CD14-positive monocyte (primary cell): ENCODE data around the gene DNAJC3. TPM values are rescaled to one million over a fixed set of nuclear protein-coding genes. Genes with fewer than 3 reads are reported as not detected.

Experiments used
- DNase-seq, 3 donors: peaks; one replicate each; pipeline ENCODE4 v3.0.0-alpha.2; 2011 to 2022
- H2AFZ ChIP-seq: 2 replicates; pipeline ENCODE4 v1.6.0; 2012; ENCODE audit warnings: mild to moderate bottlenecking, low read depth, low read length, inconsistent platforms; ENCODE audit not compliant: insufficient read depth, poor library complexity, severe bottlenecking
- H3K27ac ChIP-seq, 2 donors: 1 replicate in 1 of 2; 2 replicates in 1 of 2; pipeline ENCODE4 v1.5.1; 2012 to 2013; ENCODE audit warnings: low read length in 2 of 2, control low read depth in 1 of 2, inconsistent platforms in 1 of 2, low read depth in 1 of 2, mild to moderate bottlenecking in 1 of 2
- H3K27me3 ChIP-seq, 2 donors: one replicate each; pipeline versions ENCODE4 v1.6.0 to v1.6.1; 2011 to 2013; ENCODE audit warnings: low read length in 2 of 2; ENCODE audit not compliant: control insufficient read depth in 2 of 2, insufficient read depth in 2 of 2
- H3K36me3 ChIP-seq, 2 donors: replicated peaks in 1 of 2; 1 replicate in 1 of 2; 2 replicates in 1 of 2; pipeline versions ENCODE4 v1.5.1 to v1.6.1; 2012 to 2013; ENCODE audit warnings: low read length in 2 of 2, control low read depth in 1 of 2, inconsistent platforms in 1 of 2, mild to moderate bottlenecking in 1 of 2; ENCODE audit not compliant: insufficient read depth in 2 of 2, control insufficient read depth in 1 of 2
- H3K4me1 ChIP-seq, 2 donors: 1 replicate in 1 of 2; 2 replicates in 1 of 2; pipeline versions ENCODE4 v1.5.1 to v1.6.1; 2012 to 2013; ENCODE audit warnings: low read length in 2 of 2, control low read depth in 1 of 2, inconsistent platforms in 1 of 2, mild to moderate bottlenecking in 1 of 2, moderate library complexity in 1 of 2; ENCODE audit not compliant: insufficient read depth in 2 of 2, control insufficient read depth in 1 of 2
- H3K4me2 ChIP-seq: replicated peaks from 2 replicates; pipeline ENCODE3; 2012; ENCODE audit warnings: low read length, moderate library complexity, mild to moderate bottlenecking; ENCODE audit not compliant: poor library complexity, severe bottlenecking; ENCODE audit errors: extremely low read depth
- H3K4me3 ChIP-seq, 3 experiments: fragments of 200-600 bp in 1 of 3; sonication (generic) in 1 of 3; replicated peaks in 1 of 3; 1 replicate in 2 of 3; 2 replicates in 1 of 3; pipeline ENCODE4 v1.5.1; 2011 to 2013; ENCODE audit warnings: low read length in 3 of 3, mild to moderate bottlenecking in 3 of 3, control low read depth in 2 of 3, low read depth in 2 of 3, inconsistent platforms in 1 of 3, moderate library complexity in 1 of 3
- H3K79me2 ChIP-seq: 2 replicates; pipeline ENCODE4 v1.6.0; 2012; ENCODE audit warnings: mild to moderate bottlenecking, control low read depth, inconsistent platforms, low read length, moderate library complexity; ENCODE audit not compliant: insufficient read depth
- H3K9ac ChIP-seq: 2 replicates; pipeline ENCODE4 v1.6.0; 2017; ENCODE audit warnings: low read length, mild to moderate bottlenecking; ENCODE audit not compliant: insufficient read depth, poor library complexity, severe bottlenecking
- H3K9me3 ChIP-seq, 2 donors: replicated peaks in 1 of 2; 1 replicate in 1 of 2; 2 replicates in 1 of 2; pipeline versions ENCODE4 v1.5.1 to v1.6.1; 2012 to 2013; ENCODE audit warnings: low read length in 2 of 2, control low read depth in 1 of 2; ENCODE audit not compliant: control insufficient read depth in 1 of 2, insufficient read depth in 1 of 2
- H4K20me1 ChIP-seq: 2 replicates; pipeline ENCODE4 v1.6.0; 2012; ENCODE audit warnings: mild to moderate bottlenecking, low read length, control low read depth, moderate library complexity; ENCODE audit not compliant: insufficient read depth
- H3K27ac Mint-ChIP-seq, 7 donors: one replicate each; pipeline ENCODE4 v1.8.0; 2020; ENCODE audit warnings: mild to moderate bottlenecking in 7 of 7, mixed read lengths in 7 of 7, moderate library complexity in 6 of 7, inconsistent platforms in 2 of 7
- H3K27me3 Mint-ChIP-seq, 3 donors: one replicate each; pipeline ENCODE4 v1.8.0; 2021 to 2022; ENCODE audit warnings: low read depth in 3 of 3, mild to moderate bottlenecking in 3 of 3, mixed read lengths in 3 of 3, moderate library complexity in 3 of 3, inconsistent platforms in 1 of 3
- H3K36me3 Mint-ChIP-seq, 2 donors: one replicate each; pipeline ENCODE4 v1.8.0; 2020; ENCODE audit warnings: mixed read lengths in 2 of 2, inconsistent platforms in 1 of 2, mild to moderate bottlenecking in 1 of 2
- H3K4me1 Mint-ChIP-seq: one replicate; pipeline ENCODE4 v1.8.0; 2020; ENCODE audit warnings: mild to moderate bottlenecking, mixed read lengths
- H3K4me3 Mint-ChIP-seq, 2 donors: one replicate each; pipeline ENCODE4 v1.8.0; 2020; ENCODE audit warnings: mild to moderate bottlenecking in 2 of 2, mixed read lengths in 2 of 2, moderate library complexity in 1 of 2
- H3K9me3 Mint-ChIP-seq, 7 donors: one replicate each; pipeline ENCODE4 v1.8.0; 2020 to 2022; ENCODE audit warnings: mixed read lengths in 7 of 7, mild to moderate bottlenecking in 6 of 7, moderate library complexity in 6 of 7, inconsistent platforms in 2 of 7
- WGBS: methylation state at CpG from one replicate; pipeline ENCODE4 v1.1.5; 2013; ENCODE audit warnings: missing lambda C conversion rate; ENCODE audit not compliant: insufficient coverage; 5-methylcytosine and 5-hydroxymethylcytosine counted together
- intact Hi-C, 2 donors: fragments of 100-400 bp; cut with micrococcal nuclease; formaldehyde crosslinking; loops; one replicate each; pipeline versions ENCODE4 v1.15.0 to v1.15.1; 2023
- polyA plus RNA-seq, 3 donors: library from polyadenylated mRNA; depleted of rRNA in 1 of 3; unstranded in 2 of 3; stranded (reverse) in 1 of 3; fragments of 300-500 nt in 2 of 3; fragments of >200 nt in 1 of 3; fragmentation: Illumina TruSeq in 2 of 3; gene quantifications; 1 replicate in 2 of 3; 2 replicates in 1 of 3; pipeline ENCODE4 v1.2.3, GENCODE V29; 2012 to 2021
- TF ChIP-seq, protein P1 (sequence below): fragments of 200-600 bp; IDR thresholded peaks from one replicate; pipeline ENCODE4 v1.8.0; 2022; ENCODE audit warnings: antibody characterized with exemption, mild to moderate bottlenecking

The DNAJC3 gene
- polyA plus RNA-seq, 3 donors, result 11.1 to 27.6 (median 22.3) TPM

DNA sequence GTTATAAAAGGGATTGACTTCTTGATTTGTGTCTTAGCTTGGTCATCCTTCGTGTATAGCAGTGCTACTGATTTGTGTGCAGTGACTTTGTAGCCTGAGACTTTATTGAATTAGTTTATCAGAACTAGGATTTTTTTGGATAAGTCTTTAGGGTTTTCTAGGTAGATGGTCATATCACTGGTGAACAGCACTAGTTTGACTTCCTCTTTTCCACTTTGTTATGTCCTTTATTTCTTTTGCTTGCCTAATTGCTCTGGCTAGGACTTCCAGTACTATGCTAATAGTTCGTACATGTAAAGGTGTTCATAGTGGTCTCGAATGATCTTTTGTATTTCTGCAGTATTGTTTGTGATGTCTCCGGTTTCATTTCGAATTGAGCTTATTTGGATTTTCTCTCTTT is 145.4 kb downstream of the DNAJC3 start:
- H3K4me1 ChIP-seq, result no peaks in the 10 kb centered on the region
- 100% methylated on average over 1 of the region's 5 CpGs for WGBS

DNA sequence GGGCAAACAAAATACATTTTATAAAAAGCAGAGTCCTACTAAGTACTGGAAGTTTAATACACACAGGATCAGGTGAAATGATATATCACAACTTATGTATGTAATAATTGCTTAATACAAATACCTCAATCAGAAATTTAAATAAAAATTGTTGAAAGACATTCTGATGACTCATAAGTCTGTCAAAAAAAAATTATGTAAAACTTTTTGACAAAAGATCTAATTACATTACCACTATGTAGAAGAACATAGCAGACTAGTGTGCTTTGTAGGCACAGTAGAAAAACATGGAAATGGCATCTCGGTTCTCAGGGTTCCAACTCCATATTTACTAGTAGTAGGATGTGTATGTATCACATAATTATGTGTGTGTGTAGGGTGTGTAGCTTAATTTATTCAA is 156.2 kb downstream of the DNAJC3 start:
- H3K4me3 Mint-ChIP-seq, result no peak overlapping the region
- peaks cover 0 to 3% (median 0%) of the 10 kb centered on the region in 3 donors for H3K27me3 Mint-ChIP-seq
- Histone ChIP-seq H3K4me2 (no peak overlapping the region), H3K36me3 (no peaks in the 10 kb centered on the region), H2AFZ (no peak overlapping the region), H3K27ac (no peak overlapping the region), H3K9ac (no peak overlapping the region), H3K9me3 (peaks cover 0 to 4% of the 10 kb centered on the region in 2 donors), H3K4me3 (no peak overlapping the region), H3K79me2 (no peaks in the 10 kb centered on the region), H3K4me1 (peaks cover 0 to 2% of the 10 kb centered on the region in 2 donors), H3K27me3 (no peaks in the 10 kb centered on the region), H4K20me1 (no peaks in the 10 kb centered on the region)
- H3K27ac Mint-ChIP-seq, result no peak overlapping the region
- TF ChIP-seq, protein P1, sequence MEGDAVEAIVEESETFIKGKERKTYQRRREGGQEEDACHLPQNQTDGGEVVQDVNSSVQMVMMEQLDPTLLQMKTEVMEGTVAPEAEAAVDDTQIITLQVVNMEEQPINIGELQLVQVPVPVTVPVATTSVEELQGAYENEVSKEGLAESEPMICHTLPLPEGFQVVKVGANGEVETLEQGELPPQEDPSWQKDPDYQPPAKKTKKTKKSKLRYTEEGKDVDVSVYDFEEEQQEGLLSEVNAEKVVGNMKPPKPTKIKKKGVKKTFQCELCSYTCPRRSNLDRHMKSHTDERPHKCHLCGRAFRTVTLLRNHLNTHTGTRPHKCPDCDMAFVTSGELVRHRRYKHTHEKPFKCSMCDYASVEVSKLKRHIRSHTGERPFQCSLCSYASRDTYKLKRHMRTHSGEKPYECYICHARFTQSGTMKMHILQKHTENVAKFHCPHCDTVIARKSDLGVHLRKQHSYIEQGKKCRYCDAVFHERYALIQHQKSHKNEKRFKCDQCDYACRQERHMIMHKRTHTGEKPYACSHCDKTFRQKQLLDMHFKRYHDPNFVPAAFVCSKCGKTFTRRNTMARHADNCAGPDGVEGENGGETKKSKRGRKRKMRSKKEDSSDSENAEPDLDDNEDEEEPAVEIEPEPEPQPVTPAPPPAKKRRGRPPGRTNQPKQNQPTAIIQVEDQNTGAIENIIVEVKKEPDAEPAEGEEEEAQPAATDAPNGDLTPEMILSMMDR, result no peak
- intact Hi-C loops, result loop anchor here (5.0 to 10.0 kb wide), 5 partner anchors 211 to 638 kb away; no protein-coding TSS in a partner anchor
- H3K36me3 Mint-ChIP-seq, result peaks cover 16 to 27% of the 10 kb centered on the region in 2 donors
- WGBS, result no CpG with 5 or more reads among the region's 1 CpG
- H3K9me3 Mint-ChIP-seq, result peaks cover 8 to 19% (median 15%) of the 10 kb centered on the region in 7 donors
- no peak for DNase-seq
- peaks cover 5% of the 10 kb centered on the region for H3K4me1 Mint-ChIP-seq

More for the DNA sequence above, 145.4 kb downstream of the DNAJC3 start:
- H3K9ac ChIP-seq, result no peak overlapping the region
- no peak overlapping the region for H3K27ac Mint-ChIP-seq
- intact Hi-C loops, result no loop called here
- no peak for DNase-seq
- no peaks in the 10 kb centered on the region for H3K79me2 ChIP-seq
- H2AFZ ChIP-seq, result no peak overlapping the region
- no peak overlapping the region for H3K4me3 Mint-ChIP-seq
- peaks cover 0 to 5% of the 10 kb centered on the region in 2 donors for H3K9me3 ChIP-seq
- H3K4me3 ChIP-seq, result no peak overlapping the region
- H3K9me3 Mint-ChIP-seq, result peaks cover 2 to 16% (median 11%) of the 10 kb centered on the region in 7 donors
- H3K27me3 Mint-ChIP-seq, result peaks cover 0 to 2% (median under 1%) of the 10 kb centered on the region in 3 donors
- no peak overlapping the region for H3K27ac ChIP-seq
- no peaks in the 10 kb centered on the region for H3K4me1 Mint-ChIP-seq
- no peak overlapping the region for H3K4me2 ChIP-seq
- peaks cover 9 to 19% of the 10 kb centered on the region in 2 donors for H3K36me3 ChIP-seq
- no peaks in the 10 kb centered on the region for H4K20me1 ChIP-seq
- no peaks in the 10 kb centered on the region for H3K27me3 ChIP-seq
- TF ChIP-seq, protein P1, result no peak
- H3K36me3 Mint-ChIP-seq, result peaks cover 22 to 23% of the 10 kb centered on the region in 2 donors
